CD4-positive, CD25-positive, alpha-beta regulatory T cell (primary cell): ENCODE results near the gene PLEKHN1. TPM values are rescaled to one million over a fixed set of nuclear protein-coding genes. Genes with fewer than 3 reads are reported as not detected.

Source experiments
- ATAC-seq, 2 donors: fragments of 150-1000 bp; cut with Tn5 transposase; one replicate each; pipeline ENCODE4 v1.10.0; 2021; ENCODE audit warnings: low read depth in 2 of 2, moderate number of reproducible peaks in 2 of 2, moderate library complexity in 1 of 2
- DNase-seq, 3 donors: peaks; one replicate each; pipeline versions ENCODE4 v3.0.0 to v3.0.0-alpha.2; 2012 to 2022; ENCODE audit warnings: mixed read lengths in 1 of 3
- H3K27ac ChIP-seq: one replicate; pipeline ENCODE4 v1.7.0; 2013; ENCODE audit warnings: mild to moderate bottlenecking, low read length; ENCODE audit not compliant: insufficient read depth, poor library complexity, severe bottlenecking
- H3K27me3 ChIP-seq: one replicate; pipeline ENCODE4 v1.7.0; 2013; ENCODE audit warnings: low read length; ENCODE audit not compliant: control insufficient read depth, insufficient read depth
- H3K36me3 ChIP-seq: one replicate; pipeline ENCODE4 v1.7.0; 2013; ENCODE audit warnings: mild to moderate bottlenecking, low read length, moderate library complexity; ENCODE audit not compliant: control insufficient read depth, insufficient read depth
- H3K4me1 ChIP-seq: 2 replicates; pipeline ENCODE4 v1.7.0; 2013; ENCODE audit warnings: mild to moderate bottlenecking, low read length; ENCODE audit not compliant: insufficient read depth, control insufficient read depth, poor library complexity, severe bottlenecking
- H3K4me3 ChIP-seq: one replicate; pipeline ENCODE4 v1.7.0; 2013; ENCODE audit warnings: low read depth, mild to moderate bottlenecking, low read length, moderate library complexity
- H3K9me3 ChIP-seq, 2 experiments: 1 replicate in 1 of 2; 2 replicates in 1 of 2; pipeline ENCODE4 v1.7.0; 2013; ENCODE audit warnings: low read length in 2 of 2, mild to moderate bottlenecking in 1 of 2, moderate library complexity in 1 of 2; ENCODE audit not compliant: control insufficient read depth in 2 of 2
- H3K27ac Mint-ChIP-seq, 3 donors: one replicate each; pipeline ENCODE4 v1.8.0; 2020 to 2022; ENCODE audit warnings: mild to moderate bottlenecking in 3 of 3, mixed read lengths in 3 of 3, moderate library complexity in 2 of 3
- H3K27me3 Mint-ChIP-seq: one replicate; pipeline ENCODE4 v1.8.0; 2022; ENCODE audit warnings: mild to moderate bottlenecking, mixed read lengths
- H3K36me3 Mint-ChIP-seq: one replicate; pipeline ENCODE4 v1.8.0; 2020; ENCODE audit warnings: mixed read lengths
- H3K4me1 Mint-ChIP-seq, 4 donors: one replicate each; pipeline ENCODE4 v1.8.0; 2020 to 2022; ENCODE audit warnings: mixed read lengths in 4 of 4, mild to moderate bottlenecking in 1 of 4
- H3K4me3 Mint-ChIP-seq, 4 donors: one replicate each; pipeline ENCODE4 v1.8.0; 2020 to 2022; ENCODE audit warnings: mild to moderate bottlenecking in 4 of 4, mixed read lengths in 4 of 4, moderate library complexity in 3 of 4
- H3K9me3 Mint-ChIP-seq, 7 donors: one replicate each; pipeline ENCODE4 v1.8.0; 2020 to 2022; ENCODE audit warnings: mixed read lengths in 7 of 7, mild to moderate bottlenecking in 3 of 7, moderate library complexity in 2 of 7
- polyA plus RNA-seq, 4 donors: library from polyadenylated mRNA; unstranded; fragments of 300-500 nt; fragmentation: Illumina TruSeq; gene quantifications; one replicate each; pipeline ENCODE4 v1.2.3, GENCODE V29; 2021
- total RNA-seq: library from RNA; stranded (reverse); gene quantifications from one replicate; pipeline ENCODE4 v1.2.3, GENCODE V29; 2022

The PLEKHN1 gene
- total and polyA plus RNA-seq, 5 donors from 2014 or later = 0.39 to 2.5 (median 0.61) TPM; not detected in 2

- Histone ChIP-seq H3K4me3 (no peak overlapping the region), H3K4me1 (peaks cover 26% of the 10 kb centered on the region), H3K9me3 (no peaks in the 10 kb centered on the region), H3K27ac (no peak overlapping the region), H3K27me3 (no peaks in the 10 kb centered on the region), H3K36me3 (no peaks in the 10 kb centered on the region)
- ATAC-seq = no peak
- Mint-ChIP-seq H3K4me1 (peaks cover 0 to 25% (median 9%) of the 10 kb centered on the region in 4 donors), H3K36me3 (no peaks in the 10 kb centered on the region), H3K27ac (peak overlapping the region in 1 of 3 donors; percentile 67), H3K9me3 (peaks cover 0 to 4% (median 1%) of the 10 kb centered on the region in 7 donors), H3K27me3 (peaks cover 42% of the 10 kb centered on the region), H3K4me3 (peak overlapping the region in 3 of 4 donors; percentile 41 to 71 (median 54))
- no peak for DNase-seq
Measured at GRCh38 chr1:995665-996633, 29.7 kb downstream of the PLEKHN1 start.

DNA sequence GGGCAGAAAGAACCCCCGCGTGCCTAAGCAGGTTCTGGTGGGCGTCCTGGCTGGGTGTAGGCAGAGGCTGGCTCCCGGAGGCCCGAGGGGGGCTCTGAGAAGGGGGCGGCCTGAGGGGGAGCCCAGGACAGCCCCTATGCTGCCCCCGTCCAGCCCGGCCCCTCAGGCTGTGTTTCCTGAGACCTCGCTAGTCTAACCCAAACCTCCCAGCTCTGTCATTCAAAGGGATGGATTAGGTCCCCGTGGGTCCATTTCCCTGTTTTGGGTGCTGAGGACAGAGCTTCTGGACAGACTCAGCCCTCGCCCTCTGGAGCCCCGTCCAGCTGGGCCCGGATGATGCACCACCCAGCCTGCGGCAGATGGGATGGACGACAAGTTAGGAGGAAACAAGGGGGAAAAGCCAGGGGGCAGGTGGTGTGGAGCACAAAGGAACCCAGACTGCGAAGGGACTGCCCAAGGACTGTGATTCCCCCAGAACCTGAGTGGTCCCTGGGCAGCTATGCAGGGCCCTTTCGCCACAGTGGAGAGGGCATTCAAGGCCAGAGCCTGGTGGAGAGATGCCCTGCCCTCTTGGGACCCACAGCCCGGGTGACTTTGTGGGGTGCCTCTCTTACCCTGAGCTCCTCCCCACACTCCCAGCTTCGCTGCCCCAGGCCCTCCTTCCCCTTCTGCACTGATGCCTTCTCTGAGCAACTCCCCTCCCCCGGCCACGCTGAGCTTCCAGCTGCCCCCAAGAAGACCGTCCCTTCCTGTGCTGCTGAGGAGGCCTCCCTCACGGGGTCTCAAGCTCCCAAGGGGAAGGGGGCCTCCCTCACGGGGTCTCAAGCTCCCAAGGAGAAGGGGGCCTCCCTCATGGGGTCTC is 30.8 kb downstream of the PLEKHN1 start:
- H3K4me3 Mint-ChIP-seq = peak overlapping the region in 1 of 4 donors; percentile 80
- no peak overlapping the region for H3K27ac Mint-ChIP-seq
- H3K36me3 Mint-ChIP-seq = no peaks in the 10 kb centered on the region
- no peak overlapping the region for H3K4me3 ChIP-seq
- no peaks in the 10 kb centered on the region for H3K27me3 ChIP-seq
- peaks cover 37% of the 10 kb centered on the region for H3K4me1 ChIP-seq
- no peaks in the 10 kb centered on the region for H3K9me3 ChIP-seq
- DNase-seq = no peak
- no peak for ATAC-seq
- H3K27ac ChIP-seq = no peak overlapping the region
- H3K9me3 Mint-ChIP-seq = peaks cover 0 to 4% (median 0%) of the 10 kb centered on the region in 7 donors
- peaks cover 0 to 25% (median 7%) of the 10 kb centered on the region in 4 donors for H3K4me1 Mint-ChIP-seq
- H3K27me3 Mint-ChIP-seq = peaks cover 37% of the 10 kb centered on the region
- H3K36me3 ChIP-seq = no peaks in the 10 kb centered on the region

GRCh38 chr1:997713-997992 is 31.4 kb downstream of the PLEKHN1 start:
- Mint-ChIP-seq H3K27me3 (peaks cover 41% of the 10 kb centered on the region), H3K4me3 (no peak overlapping the region), H3K4me1 (peaks cover 0 to 22% (median 5%) of the 10 kb centered on the region in 4 donors), H3K36me3 (no peaks in the 10 kb centered on the region), H3K27ac (no peak overlapping the region), H3K9me3 (peaks cover 0 to 4% (median 0%) of the 10 kb centered on the region in 7 donors)
- ATAC-seq (no peak), DNase-seq (no peak)
- H3K4me1 ChIP-seq = peaks cover 38% of the 10 kb centered on the region
- no peak overlapping the region for H3K4me3 ChIP-seq
- H3K9me3 ChIP-seq = no peaks in the 10 kb centered on the region
- no peaks in the 10 kb centered on the region for H3K27me3 ChIP-seq
- H3K27ac ChIP-seq = no peak overlapping the region
- no peaks in the 10 kb centered on the region for H3K36me3 ChIP-seq

DNA sequence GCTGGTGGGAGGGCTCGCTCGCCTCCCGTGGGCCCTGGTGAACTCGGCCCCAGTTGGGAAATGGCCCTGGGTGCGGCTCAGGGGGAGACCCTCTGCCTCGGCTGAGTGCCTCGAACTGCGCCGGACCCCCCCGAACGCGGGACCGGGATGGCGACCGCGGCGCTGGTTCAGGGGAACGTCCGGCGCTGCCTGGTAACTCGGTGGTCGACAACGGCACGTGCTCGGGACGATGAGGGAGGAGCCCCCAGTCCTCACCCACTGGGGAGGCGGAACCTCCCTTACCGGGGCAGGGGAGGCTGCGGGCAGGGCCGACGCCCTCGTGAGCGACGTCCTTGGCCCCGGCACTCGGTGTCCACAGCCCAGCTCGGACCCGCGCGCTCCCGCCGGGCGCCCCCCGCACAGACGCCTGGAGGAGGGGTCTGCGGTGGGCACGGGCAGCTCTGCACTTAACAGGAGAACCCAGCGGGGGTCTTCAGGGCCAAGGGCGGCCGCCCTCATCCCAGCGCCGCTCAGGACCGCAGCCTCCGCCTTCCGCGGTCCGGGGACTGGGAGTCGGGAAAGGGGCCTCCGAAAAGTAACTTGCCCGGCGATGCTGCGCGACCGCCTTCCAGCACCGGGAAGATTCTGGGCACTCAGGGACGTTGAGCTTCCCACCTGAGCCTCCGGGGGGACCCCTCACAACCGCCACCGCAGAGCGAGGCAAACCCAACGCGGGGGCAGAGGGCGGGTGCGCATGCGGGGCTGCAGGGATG is 31.9 kb downstream of the PLEKHN1 start:
- no peak overlapping the region for H3K27ac ChIP-seq
- ATAC-seq (no peak), DNase-seq (no peak)
- Mint-ChIP-seq H3K9me3 (peaks cover 0 to 4% (median 0%) of the 10 kb centered on the region in 7 donors), H3K36me3 (no peaks in the 10 kb centered on the region), H3K4me1 (peaks cover 0 to 21% (median 4%) of the 10 kb centered on the region in 4 donors), H3K27me3 (peaks cover 46% of the 10 kb centered on the region), H3K4me3 (peak overlapping the region in 1 of 4 donors; percentile 78), H3K27ac (no peak overlapping the region)
- H3K36me3 ChIP-seq = no peaks in the 10 kb centered on the region
- H3K4me1 ChIP-seq = peaks cover 38% of the 10 kb centered on the region
- H3K9me3 ChIP-seq = no peaks in the 10 kb centered on the region
- H3K27me3 ChIP-seq = no peaks in the 10 kb centered on the region
- no peak overlapping the region for H3K4me3 ChIP-seq

DNA sequence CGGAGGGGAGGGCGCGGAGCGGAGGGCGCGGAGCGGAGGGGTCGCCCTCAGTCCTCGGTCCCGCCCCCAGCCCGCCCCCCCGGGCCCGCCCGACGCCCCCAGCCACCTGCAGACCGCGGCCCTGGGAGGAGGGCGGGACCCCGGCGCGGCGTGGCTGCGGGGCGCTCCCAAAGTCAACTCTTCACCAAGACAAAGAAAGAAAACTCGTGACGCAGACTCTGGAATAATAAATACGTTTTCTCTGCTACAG is 32.4 kb downstream of the PLEKHN1 start:
- Mint-ChIP-seq H3K36me3 (no peaks in the 10 kb centered on the region), H3K27ac (no peak overlapping the region), H3K9me3 (peaks cover 0 to 4% (median 0%) of the 10 kb centered on the region in 7 donors), H3K27me3 (peaks cover 50% of the 10 kb centered on the region), H3K4me3 (no peak overlapping the region), H3K4me1 (peaks cover 0 to 21% (median 4%) of the 10 kb centered on the region in 4 donors)
- no peak for DNase-seq
- H3K36me3 ChIP-seq = no peaks in the 10 kb centered on the region
- no peaks in the 10 kb centered on the region for H3K27me3 ChIP-seq
- H3K9me3 ChIP-seq = no peaks in the 10 kb centered on the region
- no peak overlapping the region for H3K27ac ChIP-seq
- H3K4me1 ChIP-seq = peaks cover 38% of the 10 kb centered on the region
- H3K4me3 ChIP-seq = no peak overlapping the region
- no peak for ATAC-seq

DNA sequence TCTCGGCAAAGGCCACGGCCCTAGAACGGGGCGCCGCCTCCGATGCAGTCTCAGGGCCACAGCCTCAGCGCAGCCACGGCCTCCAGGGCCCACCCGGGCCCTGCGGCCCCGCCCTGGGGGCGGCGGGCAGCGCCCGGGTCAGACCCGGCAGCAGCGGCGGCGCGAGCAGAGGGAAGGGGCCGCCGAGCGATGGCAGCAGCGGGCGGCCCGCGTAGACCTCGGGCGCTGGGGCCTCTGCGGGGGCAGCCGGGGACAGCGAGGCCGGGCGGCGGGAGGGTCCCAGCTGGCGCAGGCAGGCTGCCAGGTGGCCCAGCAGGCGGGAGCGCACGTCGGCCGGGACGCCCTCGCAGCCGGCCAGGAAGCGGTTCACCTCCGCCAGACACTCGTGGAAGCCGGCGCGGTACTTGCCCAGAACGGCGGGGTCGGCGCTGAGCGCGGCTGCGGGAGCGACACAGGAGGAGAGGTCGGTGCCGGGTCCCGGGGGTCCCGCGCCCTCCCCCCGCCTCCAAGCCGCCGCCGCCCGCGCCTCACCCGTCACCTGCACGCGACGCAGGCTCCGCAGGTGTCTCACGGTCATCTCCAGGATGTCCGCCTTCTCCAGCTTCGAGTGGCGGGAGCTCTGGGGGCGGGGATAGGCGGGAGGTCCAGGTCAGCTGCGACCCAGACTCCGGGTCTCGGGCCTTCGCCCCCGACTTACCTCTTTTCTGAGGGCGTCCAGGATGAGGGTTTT is 32.9 kb downstream of the PLEKHN1 start:
- peaks cover 38% of the 10 kb centered on the region for H3K4me1 ChIP-seq
- no peak overlapping the region for H3K27ac ChIP-seq
- H3K9me3 Mint-ChIP-seq = peaks cover 0 to 4% (median 0%) of the 10 kb centered on the region in 7 donors
- no peaks in the 10 kb centered on the region for H3K9me3 ChIP-seq
- peak in 1 of 2 donors; percentile 4 for ATAC-seq
- no peak overlapping the region for H3K4me3 ChIP-seq
- peak overlapping the region in 3 of 4 donors; percentile 56 to 86 (median 68) for H3K4me3 Mint-ChIP-seq
- DNase-seq = no peak
- no peaks in the 10 kb centered on the region for H3K36me3 Mint-ChIP-seq
- no peak overlapping the region for H3K27ac Mint-ChIP-seq
- H3K36me3 ChIP-seq = no peaks in the 10 kb centered on the region
- peaks cover 50% of the 10 kb centered on the region for H3K27me3 Mint-ChIP-seq
- H3K4me1 Mint-ChIP-seq = peaks cover 0 to 21% (median 4%) of the 10 kb centered on the region in 4 donors
- no peaks in the 10 kb centered on the region for H3K27me3 ChIP-seq
